ENCODE measurements around the gene IL1F10.

DNA sequence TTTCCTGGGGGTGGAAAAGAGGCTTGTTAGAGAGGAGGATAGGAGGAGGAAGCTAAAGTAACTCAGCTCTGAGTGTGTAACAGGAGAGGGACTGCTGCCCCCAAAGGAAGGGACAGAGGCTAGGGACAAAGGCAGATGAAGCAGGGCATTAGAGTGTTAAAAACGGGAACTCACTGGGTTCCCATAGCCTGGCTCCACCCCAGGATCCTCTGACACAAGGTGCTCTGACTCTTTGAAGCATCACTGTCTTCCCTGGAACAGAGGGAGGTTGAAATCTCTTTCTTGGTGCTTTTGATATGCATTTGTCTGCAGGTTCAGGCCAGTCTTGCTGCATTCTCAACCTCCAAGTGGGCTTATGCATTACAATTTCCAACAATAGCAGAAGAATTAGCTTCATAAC is 39.7 kb upstream of the IL1F10 start:
- TF ChIP-seq, protein P1, sequence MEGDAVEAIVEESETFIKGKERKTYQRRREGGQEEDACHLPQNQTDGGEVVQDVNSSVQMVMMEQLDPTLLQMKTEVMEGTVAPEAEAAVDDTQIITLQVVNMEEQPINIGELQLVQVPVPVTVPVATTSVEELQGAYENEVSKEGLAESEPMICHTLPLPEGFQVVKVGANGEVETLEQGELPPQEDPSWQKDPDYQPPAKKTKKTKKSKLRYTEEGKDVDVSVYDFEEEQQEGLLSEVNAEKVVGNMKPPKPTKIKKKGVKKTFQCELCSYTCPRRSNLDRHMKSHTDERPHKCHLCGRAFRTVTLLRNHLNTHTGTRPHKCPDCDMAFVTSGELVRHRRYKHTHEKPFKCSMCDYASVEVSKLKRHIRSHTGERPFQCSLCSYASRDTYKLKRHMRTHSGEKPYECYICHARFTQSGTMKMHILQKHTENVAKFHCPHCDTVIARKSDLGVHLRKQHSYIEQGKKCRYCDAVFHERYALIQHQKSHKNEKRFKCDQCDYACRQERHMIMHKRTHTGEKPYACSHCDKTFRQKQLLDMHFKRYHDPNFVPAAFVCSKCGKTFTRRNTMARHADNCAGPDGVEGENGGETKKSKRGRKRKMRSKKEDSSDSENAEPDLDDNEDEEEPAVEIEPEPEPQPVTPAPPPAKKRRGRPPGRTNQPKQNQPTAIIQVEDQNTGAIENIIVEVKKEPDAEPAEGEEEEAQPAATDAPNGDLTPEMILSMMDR (IDR thresholded peaks at IDR 0.05; ENCODE audit: extremely low read depth in 1 of 2, insufficient read depth in 1 of 2, low read depth in 1 of 2, low read length in 2 of 2) = no peak
- TF ChIP-seq EZH2 (IDR thresholded peaks at IDR 0.05; ENCODE audit: borderline replicate concordance, low read depth, low read length, severe bottlenecking) = no peak
- TF ChIP-seq POLR2A (IDR thresholded peaks at IDR 0.05; ENCODE audit: low read depth, low read length) = no peak
- TF ChIP-seq POLR2AphosphoS5 (IDR thresholded peaks at IDR 0.05; ENCODE audit: insufficient read depth, low read depth, low read length) = no peak
- no peak for TF ChIP-seq MYC (IDR thresholded peaks at IDR 0.05; ENCODE audit: low read depth, low read length)

Measured in endothelial cell of umbilical vein (primary cell).